ENCODE measurements around the gene BTN1A1. TPM values are rescaled to one million over a fixed set of nuclear protein-coding genes. Genes with fewer than 3 reads are reported as not detected.

The BTN1A1 gene
- total and polyA plus RNA-seq, 9 of the 15 experiments (the other 6 are each of a cell fraction or from before 2014, with no cell fraction given), result 0.01 to 0.15 (median 0.06) TPM; not detected in 4

DNA sequence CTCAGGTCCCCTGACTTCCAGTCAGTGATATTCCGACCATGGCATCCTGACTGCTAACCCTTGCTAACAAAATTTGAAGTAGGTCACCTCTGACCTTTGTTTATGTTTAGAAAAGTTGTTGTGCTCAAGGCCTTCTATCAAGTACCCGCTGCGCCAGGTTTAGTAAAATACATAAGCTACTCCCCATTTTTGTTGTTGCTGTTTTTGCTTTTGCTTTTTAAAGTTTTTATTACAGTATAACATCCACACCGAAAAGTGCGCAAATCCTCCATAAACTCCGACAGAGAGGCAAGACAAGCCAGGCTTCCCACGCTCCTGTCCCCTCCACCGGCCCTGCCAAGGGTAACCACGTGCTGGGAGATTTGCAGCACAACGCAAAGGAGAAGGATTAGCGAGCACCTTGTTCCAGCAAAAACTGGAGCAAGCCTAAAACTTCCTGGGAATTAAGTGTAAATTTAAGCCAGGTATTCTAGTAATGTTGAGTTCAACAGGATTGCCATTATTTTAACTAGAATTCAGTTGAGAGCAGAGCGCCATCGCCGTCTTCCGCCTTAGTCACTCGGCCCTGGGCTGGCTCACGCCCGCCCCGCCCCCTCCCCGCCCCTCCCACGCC, 20.2 kb downstream of the BTN1A1 start (continued):
- TF ChIP-seq, protein P1, sequence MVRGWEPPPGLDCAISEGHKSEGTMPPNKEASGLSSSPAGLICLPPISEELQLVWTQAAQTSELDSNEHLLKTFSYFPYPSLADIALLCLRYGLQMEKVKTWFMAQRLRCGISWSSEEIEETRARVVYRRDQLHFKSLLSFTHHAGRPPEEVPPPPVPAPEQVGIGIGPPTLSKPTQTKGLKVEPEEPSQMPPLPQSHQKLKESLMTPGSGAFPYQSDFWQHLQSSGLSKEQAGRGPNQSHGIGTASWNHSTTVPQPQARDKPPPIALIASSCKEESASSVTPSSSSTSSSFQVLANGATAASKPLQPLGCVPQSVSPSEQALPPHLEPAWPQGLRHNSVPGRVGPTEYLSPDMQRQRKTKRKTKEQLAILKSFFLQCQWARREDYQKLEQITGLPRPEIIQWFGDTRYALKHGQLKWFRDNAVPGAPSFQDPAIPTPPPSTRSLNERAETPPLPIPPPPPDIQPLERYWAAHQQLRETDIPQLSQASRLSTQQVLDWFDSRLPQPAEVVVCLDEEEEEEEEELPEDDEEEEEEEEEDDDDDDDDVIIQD (CRISPR knock-in tag; IDR thresholded peaks at IDR 0.05), result peak; percentile 82; the same call in 1 of the 2 replicates
- peak; percentile 88; the same call in 1 of the 2 replicates for TF ChIP-seq ZNF830 (CRISPR knock-in tag; IDR thresholded peaks at IDR 0.05)
- no peak for TF ChIP-seq POLR3G (IDR thresholded peaks at IDR 0.05; ENCODE audit: extremely low read depth, insufficient read length, insufficient replicate concordance)
- no peak for TF ChIP-seq CTBP1 (IDR thresholded peaks at IDR 0.05; ENCODE audit: borderline replicate concordance)
- TF ChIP-seq CBX8 (IDR thresholded peaks at IDR 0.05; ENCODE audit: borderline replicate concordance, extremely low read depth, low read depth, low read length, poor library complexity, severe bottlenecking), result no peak
- no peak for TF ChIP-seq KLF16 (IDR thresholded peaks at IDR 0.05)
- TF ChIP-seq NR2C2 (CRISPR knock-in tag; IDR thresholded peaks at IDR 0.05), result 0 out of 2 replicates have a peak, but pooled peaks have one; percentile 20
- peak; percentile 74 for TF ChIP-seq NR2C2 (tag; IDR thresholded peaks at IDR 0.05)
- TF ChIP-seq, protein P2, sequence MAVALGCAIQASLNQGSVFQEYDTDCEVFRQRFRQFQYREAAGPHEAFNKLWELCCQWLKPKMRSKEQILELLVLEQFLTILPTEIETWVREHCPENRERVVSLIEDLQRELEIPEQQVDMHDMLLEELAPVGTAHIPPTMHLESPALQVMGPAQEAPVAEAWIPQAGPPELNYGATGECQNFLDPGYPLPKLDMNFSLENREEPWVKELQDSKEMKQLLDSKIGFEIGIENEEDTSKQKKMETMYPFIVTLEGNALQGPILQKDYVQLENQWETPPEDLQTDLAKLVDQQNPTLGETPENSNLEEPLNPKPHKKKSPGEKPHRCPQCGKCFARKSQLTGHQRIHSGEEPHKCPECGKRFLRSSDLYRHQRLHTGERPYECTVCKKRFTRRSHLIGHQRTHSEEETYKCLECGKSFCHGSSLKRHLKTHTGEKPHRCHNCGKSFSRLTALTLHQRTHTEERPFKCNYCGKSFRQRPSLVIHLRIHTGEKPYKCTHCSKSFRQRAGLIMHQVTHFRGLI (CRISPR knock-in tag; IDR thresholded peaks at IDR 0.05), result peak; percentile 94
- TF ChIP-seq EGR1 (conservative IDR thresholded peaks at IDR 0.05), result peak; percentile 71; the same call in 1 of the 2 replicates
- no peak for TF ChIP-seq HCFC1 (IDR thresholded peaks at IDR 0.05; ENCODE audit: low read depth, low read length)
- peak; percentile 94 for TF ChIP-seq ZNF584 (CRISPR knock-in tag; IDR thresholded peaks at IDR 0.05; ENCODE audit: low read depth)
- no peak for TF ChIP-seq ZBTB7A (IDR thresholded peaks at IDR 0.05; ENCODE audit: borderline replicate concordance, control insufficient read depth, low read depth, low read length)
- TF ChIP-seq CEBPG (CRISPR knock-in tag; IDR thresholded peaks at IDR 0.05), result no peak
- 0 out of 4 replicates have a peak, but pooled peaks of 1 of the 2 experiments have one; percentile 6 for TF ChIP-seq CEBPG (tag; conservative IDR thresholded peaks at IDR 0.05 in 1 of 2, IDR thresholded peaks at IDR 0.05 in 1 of 2)
- no peak for TF ChIP-seq NCOA2 (IDR thresholded peaks at IDR 0.05; ENCODE audit: partially characterized antibody in 2 of 2)
- TF ChIP-seq ZNF431 (CRISPR knock-in tag; IDR thresholded peaks at IDR 0.05), result peak; percentile 67; the same call in 1 of the 2 replicates
- peak; percentile 86; the same call in 1 of the 2 replicates for TF ChIP-seq TCFL5 (CRISPR knock-in tag; conservative IDR thresholded peaks at IDR 0.05)
- TF ChIP-seq KHSRP (IDR thresholded peaks at IDR 0.05), result no peak
- TF ChIP-seq, protein P3, sequence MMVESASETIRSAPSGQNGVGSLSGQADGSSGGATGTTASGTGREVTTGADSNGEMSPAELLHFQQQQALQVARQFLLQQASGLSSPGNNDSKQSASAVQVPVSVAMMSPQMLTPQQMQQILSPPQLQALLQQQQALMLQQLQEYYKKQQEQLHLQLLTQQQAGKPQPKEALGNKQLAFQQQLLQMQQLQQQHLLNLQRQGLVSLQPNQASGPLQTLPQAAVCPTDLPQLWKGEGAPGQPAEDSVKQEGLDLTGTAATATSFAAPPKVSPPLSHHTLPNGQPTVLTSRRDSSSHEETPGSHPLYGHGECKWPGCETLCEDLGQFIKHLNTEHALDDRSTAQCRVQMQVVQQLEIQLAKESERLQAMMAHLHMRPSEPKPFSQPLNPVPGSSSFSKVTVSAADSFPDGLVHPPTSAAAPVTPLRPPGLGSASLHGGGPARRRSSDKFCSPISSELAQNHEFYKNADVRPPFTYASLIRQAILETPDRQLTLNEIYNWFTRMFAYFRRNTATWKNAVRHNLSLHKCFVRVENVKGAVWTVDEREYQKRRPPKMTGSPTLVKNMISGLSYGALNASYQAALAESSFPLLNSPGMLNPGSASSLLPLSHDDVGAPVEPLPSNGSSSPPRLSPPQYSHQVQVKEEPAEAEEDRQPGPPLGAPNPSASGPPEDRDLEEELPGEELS (CRISPR knock-in tag; IDR thresholded peaks at IDR 0.05; ENCODE audit: borderline replicate concordance), result peak; percentile 63; the same call in 1 of the 2 replicates
- no peak for TF ChIP-seq TCF3 (CRISPR knock-in tag; IDR thresholded peaks at IDR 0.05)
- TF ChIP-seq RFX7 (CRISPR knock-in tag; IDR thresholded peaks at IDR 0.05), result 0 out of 2 replicates have a peak, but pooled peaks have one; percentile 86
- no peak for TF ChIP-seq SP2 (IDR thresholded peaks at IDR 0.05; ENCODE audit: extremely low read depth, low read depth, low read length, poor library complexity, severe bottlenecking)
- no peak for TF ChIP-seq ZNF121 (CRISPR knock-in tag; conservative IDR thresholded peaks at IDR 0.05)
